Colonic mucosa (tissue), 4 donors: ENCODE results near the gene ACTL8. TPM values are rescaled to one million over a fixed set of nuclear protein-coding genes. Genes with fewer than 3 reads are reported as not detected.

Experiments used
- DNase-seq: peaks from one replicate; pipeline ENCODE4 v3.0.0-alpha.2; 2020
- H3K27ac ChIP-seq: fragments of 200-600 bp; one replicate; pipeline ENCODE4 v1.8.0; 2021
- H3K27me3 ChIP-seq: fragments of 200-600 bp; one replicate; pipeline ENCODE4 v1.8.0; 2021
- H3K36me3 ChIP-seq: fragments of 200-600 bp; one replicate; pipeline ENCODE4 v1.8.0; 2021
- H3K4me1 ChIP-seq: fragments of 200-600 bp; one replicate; pipeline ENCODE4 v1.8.0; 2021; ENCODE audit warnings: mild to moderate bottlenecking
- H3K4me3 ChIP-seq: fragments of 200-600 bp; one replicate; pipeline ENCODE4 v1.8.0; 2021
- H3K9ac ChIP-seq, 2 donors: one replicate each; pipeline ENCODE4 v1.7.0; 2013; ENCODE audit warnings: control low read depth in 2 of 2, low read depth in 2 of 2, low read length in 2 of 2
- H3K9me3 ChIP-seq: fragments of 200-600 bp; one replicate; pipeline ENCODE4 v1.8.0; 2021
- CTCF ChIP-seq: fragments of 200-600 bp; IDR thresholded peaks from one replicate; pipeline ENCODE4 v1.8.0; 2022; ENCODE audit warnings: antibody characterized with exemption, mild to moderate bottlenecking
- intact Hi-C: fragments of 100-400 bp; cut with DNase I; formaldehyde crosslinking; loops from one replicate; pipeline ENCODE4 v1.14.1; 2022
- total RNA-seq, 2 donors: library from RNA; stranded (reverse); fragmentation: NEBNext Ultra II Directional in 1 of 2; extraction: Animal tissue kit (Norgen Biotek cat#: 25700) in 1 of 2; gene quantifications; one replicate each; pipeline ENCODE4 v1.2.1, GENCODE V29; 2021
- donor health status: healthy.
- donor health status: DM: no; HTN: no; CAD: no.
- donor health status: DM: no; HTN: no; CAD: no.

ACTL8 gene
- total RNA-seq, 2 donors from 2014 or later, result 0.13 to 2.8 TPM

- Histone ChIP-seq H3K4me3 (no peak overlapping the region), H3K27ac (no peak overlapping the region), H3K27me3 (no peaks in the 10 kb centered on the region), H3K9me3 (no peaks in the 10 kb centered on the region), H3K9ac (no peak overlapping the region), H3K4me1 (no peaks in the 10 kb centered on the region), H3K36me3 (no peaks in the 10 kb centered on the region)
- intact Hi-C loops, result no loop called here
- no peak for DNase-seq
- no peak for TF ChIP-seq CTCF
Observed at GRCh38 chr1:17802164-17802563, 47.0 kb downstream of the ACTL8 start.

- intact Hi-C loops, result no loop called here
- Histone ChIP-seq H3K9ac (no peak overlapping the region), H3K36me3 (no peaks in the 10 kb centered on the region), H3K4me3 (no peak overlapping the region), H3K9me3 (no peaks in the 10 kb centered on the region), H3K4me1 (no peaks in the 10 kb centered on the region), H3K27ac (no peak overlapping the region), H3K27me3 (no peaks in the 10 kb centered on the region)
- TF ChIP-seq CTCF, result no peak
- no peak for DNase-seq
Observed at GRCh38 chr1:17802945-17803344, 47.8 kb downstream of the ACTL8 start.

- no peak overlapping the region for H3K9ac ChIP-seq
- no peak for TF ChIP-seq CTCF
- no peak for DNase-seq
- no peaks in the 10 kb centered on the region for H3K9me3 ChIP-seq
- H3K36me3 ChIP-seq, result no peaks in the 10 kb centered on the region
- H3K27ac ChIP-seq, result no peak overlapping the region
- H3K4me1 ChIP-seq, result no peaks in the 10 kb centered on the region
- no peak overlapping the region for H3K4me3 ChIP-seq
- H3K27me3 ChIP-seq, result no peaks in the 10 kb centered on the region
- intact Hi-C loops, result no loop called here
Observed at GRCh38 chr1:17805869-17806684, 50.9 kb downstream of the ACTL8 start.

GRCh38 chr1:17808816-17809215 lies 53.7 kb downstream of the ACTL8 start:
- no peaks in the 10 kb centered on the region for H3K4me1 ChIP-seq
- intact Hi-C loops, result no loop called here
- H3K4me3 ChIP-seq, result no peak overlapping the region
- no peak for TF ChIP-seq CTCF
- no peaks in the 10 kb centered on the region for H3K27me3 ChIP-seq
- H3K36me3 ChIP-seq, result no peaks in the 10 kb centered on the region
- no peak overlapping the region for H3K27ac ChIP-seq
- DNase-seq, result no peak
- H3K9ac ChIP-seq, result no peak overlapping the region
- no peaks in the 10 kb centered on the region for H3K9me3 ChIP-seq

- H3K9ac ChIP-seq, result no peak overlapping the region
- no peaks in the 10 kb centered on the region for H3K9me3 ChIP-seq
- no peak for DNase-seq
- no peaks in the 10 kb centered on the region for H3K4me1 ChIP-seq
- TF ChIP-seq CTCF, result no peak
- no peaks in the 10 kb centered on the region for H3K27me3 ChIP-seq
- no peaks in the 10 kb centered on the region for H3K36me3 ChIP-seq
- intact Hi-C loops, result no loop called here
- no peak overlapping the region for H3K27ac ChIP-seq
- no peak overlapping the region for H3K4me3 ChIP-seq
Observed at GRCh38 chr1:17810668-17811067, 55.5 kb downstream of the ACTL8 start.
